Activated CD8-positive, alpha-beta memory T cell treated with anti-CD3 and anti-CD28 coated beads, Interleukin-2, amount 50 U/mL, for 1 hour (primary cell): Measurements from ENCODE around the gene PRDM5.

Experiments
- DNase-seq: peaks from one replicate; pipeline ENCODE4 v3.0.0-alpha.2; 2020; ENCODE audit errors: extremely low read depth

Gene PRDM5

GRCh38 chr4:120821029-120821428 is 101.5 kb downstream of the PRDM5 start:
- no peak for DNase-seq

- no peak for DNase-seq
Observed at GRCh38 chr4:120819805-120820437, 102.6 kb downstream of the PRDM5 start.

- no peak for DNase-seq
Observed at GRCh38 chr4:120816296-120816965, 106.1 kb downstream of the PRDM5 start.

- no peak for DNase-seq
Observed at GRCh38 chr4:120815361-120815760, 107.2 kb downstream of the PRDM5 start.

- DNase-seq: no peak
Observed at GRCh38 chr4:120814886-120815285, 107.6 kb downstream of the PRDM5 start.

- DNase-seq: no peak
Observed at GRCh38 chr4:120812216-120812615, 110.3 kb downstream of the PRDM5 start.

GRCh38 chr4:120809518-120809917 is 113.0 kb downstream of the PRDM5 start:
- DNase-seq: no peak

- no peak for DNase-seq
Observed at GRCh38 chr4:120808475-120809141, 113.9 kb downstream of the PRDM5 start.

- DNase-seq: no peak
Observed at GRCh38 chr4:120801137-120801758, 121.3 kb downstream of the PRDM5 start.

- no peak for DNase-seq
Observed at GRCh38 chr4:120798570-120798969, 124.0 kb downstream of the PRDM5 start.

- no peak for DNase-seq
Observed at GRCh38 chr4:120796271-120796670, 126.3 kb downstream of the PRDM5 start.

- DNase-seq: no peak
Observed at GRCh38 chr4:120785202-120785601, 137.3 kb downstream of the PRDM5 start.

GRCh38 chr4:120777459-120777858 is 145.1 kb downstream of the PRDM5 start:
- DNase-seq: no peak

GRCh38 chr4:120775431-120775830 is 147.1 kb downstream of the PRDM5 start:
- DNase-seq: no peak

- DNase-seq: no peak
Observed at GRCh38 chr4:120773641-120774040, 148.9 kb downstream of the PRDM5 start.

GRCh38 chr4:120771907-120772306 is 150.6 kb downstream of the PRDM5 start:
- no peak for DNase-seq

- DNase-seq: no peak
Observed at GRCh38 chr4:120770897-120771296, 151.6 kb downstream of the PRDM5 start.

GRCh38 chr4:120769227-120769626 is 153.3 kb downstream of the PRDM5 start:
- DNase-seq: no peak

GRCh38 chr4:120765260-120765680 is 157.3 kb downstream of the PRDM5 start:
- DNase-seq: no peak

GRCh38 chr4:120763650-120764049 is 158.9 kb downstream of the PRDM5 start:
- no peak for DNase-seq

GRCh38 chr4:120761070-120761469 is 161.5 kb downstream of the PRDM5 start:
- no peak for DNase-seq

GRCh38 chr4:120760047-120760446 is 162.5 kb downstream of the PRDM5 start:
- no peak for DNase-seq

- DNase-seq: no peak
Observed at GRCh38 chr4:120755864-120756263, 166.7 kb downstream of the PRDM5 start.
